Right atrium auricular region (tissue), 2 donors: ENCODE measurements around the gene SRGAP3. TPM values are rescaled to one million over a fixed set of nuclear protein-coding genes. Genes with fewer than 3 reads are reported as not detected.

Source experiments
- DNase-seq: peaks from one replicate; pipeline ENCODE4 v3.0.0-alpha.2; 2019; ENCODE audit warnings: low spot score
- H3K27ac ChIP-seq, 2 donors: fragments of 200-600 bp; sonication (generic); 1 replicate in 1 of 2; 2 replicates in 1 of 2; pipeline ENCODE4 v1.5.1; 2016 to 2019
- H3K27me3 ChIP-seq, 2 donors: fragments of 200-600 bp; sonication (generic); one replicate each; pipeline versions ENCODE4 v1.5.1 to v1.6.0; 2017 to 2019
- H3K36me3 ChIP-seq: fragments of 200-600 bp; sonication (generic); one replicate; pipeline ENCODE4 v1.5.1; 2016
- H3K4me1 ChIP-seq, 2 donors: fragments of 200-600 bp; sonication (generic); one replicate each; pipeline versions ENCODE4 v1.5.1 to v1.6.0; 2017 to 2019
- H3K4me3 ChIP-seq, 2 donors: fragments of 200-600 bp; sonication (generic); 1 replicate in 1 of 2; 2 replicates in 1 of 2; pipeline ENCODE4 v1.5.1; 2017 to 2019; ENCODE audit warnings: mild to moderate bottlenecking in 1 of 2, moderate library complexity in 1 of 2
- H3K9me3 ChIP-seq, 2 donors: fragments of 200-600 bp; sonication (generic); one replicate each; pipeline ENCODE4 v1.5.1; 2019
- total RNA-seq, 2 donors: library from RNA; depleted of rRNA; stranded (reverse); fragments of >200 nt; gene quantifications; one replicate each; pipeline ENCODE4 v1.1.0, GENCODE V29; 2016
- TF ChIP-seq, protein P1 (sequence below), 2 donors: fragments of 200-600 bp; sonication (generic); IDR thresholded peaks; one replicate each; pipeline ENCODE4 v1.5.1; 2019; ENCODE audit warnings: antibody characterized with exemption in 2 of 2

SRGAP3 gene
- total RNA-seq, 2 donors from 2014 or later: 4.0 to 5.0 TPM

DNA sequence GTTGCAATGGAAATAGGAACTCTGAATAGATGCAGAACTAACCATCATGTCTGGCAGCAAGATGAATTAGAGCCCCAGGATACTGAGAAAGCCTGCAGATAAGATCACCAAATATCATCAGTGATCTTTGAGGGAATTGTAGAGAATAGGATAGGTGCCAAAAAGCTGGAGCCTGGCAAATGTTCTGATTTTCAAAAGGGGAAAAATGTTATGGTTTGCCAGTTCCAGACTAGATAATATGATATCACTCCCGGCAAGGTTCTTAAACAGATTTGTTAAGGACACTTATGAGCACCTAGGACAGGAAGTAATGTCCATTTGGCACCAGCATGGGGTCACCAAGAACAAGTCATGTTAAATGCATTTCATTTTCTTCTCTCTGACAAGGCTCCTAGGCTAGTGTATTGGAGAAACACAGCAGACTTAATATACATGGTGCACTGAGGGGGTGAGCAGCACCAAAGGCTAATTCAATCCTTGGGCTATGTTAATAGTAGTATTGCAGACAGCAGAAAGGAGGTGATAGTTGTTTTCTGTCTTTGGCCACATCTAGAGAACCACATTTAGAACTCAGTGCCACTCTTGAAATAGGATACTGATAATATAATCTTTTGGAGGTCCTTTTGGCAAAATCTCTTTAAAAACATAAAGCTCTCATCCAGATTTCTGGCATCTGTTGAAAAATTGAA lies 4.8 kb downstream of the SRGAP3 start:
- DNase-seq: no peak
- Histone ChIP-seq H3K27ac (no peak overlapping the region), H3K9me3 (no peaks in the 10 kb centered on the region), H3K4me3 (no peak overlapping the region), H3K27me3 (no peaks in the 10 kb centered on the region), H3K36me3 (no peaks in the 10 kb centered on the region), H3K4me1 (peaks cover 0 to 10% of the 10 kb centered on the region in 2 donors)
- TF ChIP-seq, protein P1, sequence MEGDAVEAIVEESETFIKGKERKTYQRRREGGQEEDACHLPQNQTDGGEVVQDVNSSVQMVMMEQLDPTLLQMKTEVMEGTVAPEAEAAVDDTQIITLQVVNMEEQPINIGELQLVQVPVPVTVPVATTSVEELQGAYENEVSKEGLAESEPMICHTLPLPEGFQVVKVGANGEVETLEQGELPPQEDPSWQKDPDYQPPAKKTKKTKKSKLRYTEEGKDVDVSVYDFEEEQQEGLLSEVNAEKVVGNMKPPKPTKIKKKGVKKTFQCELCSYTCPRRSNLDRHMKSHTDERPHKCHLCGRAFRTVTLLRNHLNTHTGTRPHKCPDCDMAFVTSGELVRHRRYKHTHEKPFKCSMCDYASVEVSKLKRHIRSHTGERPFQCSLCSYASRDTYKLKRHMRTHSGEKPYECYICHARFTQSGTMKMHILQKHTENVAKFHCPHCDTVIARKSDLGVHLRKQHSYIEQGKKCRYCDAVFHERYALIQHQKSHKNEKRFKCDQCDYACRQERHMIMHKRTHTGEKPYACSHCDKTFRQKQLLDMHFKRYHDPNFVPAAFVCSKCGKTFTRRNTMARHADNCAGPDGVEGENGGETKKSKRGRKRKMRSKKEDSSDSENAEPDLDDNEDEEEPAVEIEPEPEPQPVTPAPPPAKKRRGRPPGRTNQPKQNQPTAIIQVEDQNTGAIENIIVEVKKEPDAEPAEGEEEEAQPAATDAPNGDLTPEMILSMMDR (IDR thresholded peaks at IDR 0.05): no peak

DNA sequence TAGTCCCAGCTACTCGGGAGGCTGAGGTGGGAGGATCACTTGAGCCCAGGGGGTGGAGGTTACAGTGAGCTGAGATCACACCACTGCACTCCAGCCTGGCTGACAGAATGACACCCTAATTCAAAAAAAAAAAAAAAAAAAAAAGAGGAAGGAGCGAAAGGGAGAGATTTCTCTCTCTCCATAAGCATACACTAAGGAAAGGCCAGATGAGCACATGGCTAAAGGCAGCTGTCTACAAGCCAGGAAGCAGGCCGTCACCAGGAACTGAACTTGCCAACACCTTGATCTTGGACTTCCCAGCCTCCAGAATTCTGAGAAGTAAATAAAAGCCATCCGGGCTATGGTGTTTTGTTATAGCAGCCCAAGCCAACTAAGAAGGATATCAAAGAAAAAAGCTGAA lies 7.5 kb downstream of the SRGAP3 start:
- Histone ChIP-seq H3K36me3 (no peaks in the 10 kb centered on the region), H3K9me3 (no peaks in the 10 kb centered on the region), H3K4me3 (no peak overlapping the region), H3K27me3 (no peaks in the 10 kb centered on the region), H3K4me1 (no peaks in the 10 kb centered on the region), H3K27ac (no peak overlapping the region)
- TF ChIP-seq, protein P1 (IDR thresholded peaks at IDR 0.05): no peak
- no peak for DNase-seq

DNA sequence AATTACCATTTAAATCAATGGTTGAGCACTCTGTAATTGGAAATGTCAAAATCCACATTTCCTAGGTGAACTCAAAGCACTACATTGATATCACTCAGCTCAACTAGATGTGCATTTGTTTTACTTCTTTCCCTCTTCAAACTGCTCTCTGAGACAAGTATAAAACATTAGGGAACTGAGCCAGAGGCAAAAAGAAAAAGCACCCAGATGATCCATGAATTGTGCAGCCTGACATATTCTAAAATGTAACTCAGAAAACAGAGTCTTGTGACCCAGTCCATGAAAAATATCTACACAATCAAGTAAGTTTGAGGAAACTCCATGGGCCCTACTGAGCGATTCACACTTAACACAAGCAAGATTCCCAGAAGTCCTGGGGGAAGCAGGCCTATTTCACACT lies 9.8 kb downstream of the SRGAP3 start:
- no peak overlapping the region for H3K27ac ChIP-seq
- no peaks in the 10 kb centered on the region for H3K4me1 ChIP-seq
- DNase-seq: no peak
- TF ChIP-seq, protein P1 (IDR thresholded peaks at IDR 0.05): no peak
- H3K9me3 ChIP-seq: no peaks in the 10 kb centered on the region
- H3K4me3 ChIP-seq: no peak overlapping the region
- no peaks in the 10 kb centered on the region for H3K36me3 ChIP-seq
- no peaks in the 10 kb centered on the region for H3K27me3 ChIP-seq

DNA sequence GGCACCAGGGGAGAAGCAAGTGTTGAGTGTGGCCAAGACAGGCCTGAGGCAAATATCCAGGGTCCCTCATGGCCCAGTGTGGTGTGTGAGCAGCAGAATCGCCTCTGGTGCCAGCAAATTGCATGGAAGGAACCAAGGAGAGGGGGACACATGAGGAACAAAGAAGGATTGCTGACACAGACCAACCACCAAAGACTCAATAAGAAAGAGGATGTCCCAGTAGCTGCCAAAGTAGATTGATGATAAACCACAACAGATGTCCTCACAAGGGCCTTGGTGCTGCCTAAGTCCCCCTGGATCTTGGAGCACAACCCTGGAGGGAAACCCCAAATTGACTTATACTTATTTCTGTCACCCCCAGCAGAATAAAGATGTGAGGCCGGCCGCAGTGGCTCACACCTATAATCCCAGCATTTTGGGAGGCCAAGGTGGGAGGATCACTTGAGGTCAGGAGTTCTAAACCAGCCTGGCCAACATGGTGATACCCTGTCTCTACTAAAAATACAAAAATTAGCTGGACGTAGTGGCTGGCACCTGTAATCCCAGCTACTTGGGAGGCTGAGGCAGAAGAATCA lies 10.6 kb downstream of the SRGAP3 start:
- no peaks in the 10 kb centered on the region for H3K36me3 ChIP-seq
- H3K27ac ChIP-seq: no peak overlapping the region
- H3K27me3 ChIP-seq: no peaks in the 10 kb centered on the region
- H3K4me1 ChIP-seq: no peaks in the 10 kb centered on the region
- H3K9me3 ChIP-seq: no peaks in the 10 kb centered on the region
- TF ChIP-seq, protein P1 (IDR thresholded peaks at IDR 0.05): no peak
- no peak overlapping the region for H3K4me3 ChIP-seq
- no peak for DNase-seq

DNA sequence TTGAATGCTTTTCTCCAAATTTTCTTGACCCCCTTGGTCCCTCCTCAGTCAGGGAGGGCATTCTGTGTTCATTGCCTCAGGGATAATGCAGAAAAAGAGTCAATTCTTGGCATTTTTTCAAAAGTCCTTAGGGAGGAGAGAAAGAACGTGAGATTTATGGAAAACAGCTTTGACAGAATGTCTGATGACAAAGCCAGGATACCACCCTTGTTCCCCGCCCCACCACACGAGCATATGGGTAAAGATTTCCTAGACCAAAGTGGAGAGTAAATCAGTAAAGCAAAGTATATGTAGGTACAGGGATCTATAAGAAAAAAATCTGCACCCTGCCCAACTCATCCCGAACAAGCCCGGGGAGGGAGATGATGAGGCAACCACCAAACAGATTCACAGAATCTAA lies 11.2 kb downstream of the SRGAP3 start:
- TF ChIP-seq, protein P1 (IDR thresholded peaks at IDR 0.05): no peak
- no peaks in the 10 kb centered on the region for H3K4me1 ChIP-seq

More for the DNA sequence above, 11.2 kb downstream of the SRGAP3 start:
- no peak for DNase-seq
- Histone ChIP-seq H3K27ac (no peak overlapping the region), H3K9me3 (no peaks in the 10 kb centered on the region), H3K4me3 (no peak overlapping the region), H3K27me3 (no peaks in the 10 kb centered on the region), H3K36me3 (no peaks in the 10 kb centered on the region)
